ENCODE measurements around the gene OR51A2.

- TF ChIP-seq CTCF (IDR thresholded peaks at IDR 0.05; ENCODE audit: low read depth, low read length) (no peak), POLR2A (IDR thresholded peaks at IDR 0.05; ENCODE audit: extremely low read depth, insufficient read length) (no peak), MAX (IDR thresholded peaks at IDR 0.05; ENCODE audit: low read depth, low read length) (no peak)
Measured at GRCh38 chr11:4983841-4984240, 28.3 kb upstream of the OR51A2 start.
